Muscle of arm (tissue), 14 donors: ENCODE data around the gene EPN2. TPM values are rescaled to one million over a fixed set of nuclear protein-coding genes. Genes with fewer than 3 reads are reported as not detected.
"Not testable (repeated sequence)": the region's sequence is repeated elsewhere in the genome, so short reads cannot be mapped to it uniquely, and the experiment has no call there.

ENCODE experiments used
- DNase-seq: peaks from one replicate; pipeline ENCODE4 v3.0.0-alpha.2; 2013
- long read RNA-seq, 11 donors: transcript quantifications; one replicate each; lab custom pipeline, GENCODE V29; 2026
- polyA plus RNA-seq, 12 donors: library from polyadenylated mRNA; unstranded; fragments of 120-200 nt; gene quantifications; one replicate each; pipeline ENCODE4 v1.2.1, GENCODE V29; 2013; ENCODE audit not compliant: insufficient read length in 12 of 12

EPN2 gene
- polyA plus RNA-seq, result 10 to 100 TPM in 11 of 12 donors, not detected in 1; 20.8 to 78.2 (median 27.3) TPM
- long read RNA-seq, donor 1, full-length matches to known transcripts, result 10 of 10 reads
- long read RNA-seq, donor 1, partial matches to known transcripts, result 0 of 10 reads
- long read RNA-seq, donor 1, other reads (novel, unspliced or antisense), result 0 of 10 reads
- long read RNA-seq, donor 2, full-length matches to known transcripts, result 6 of 6 reads
- long read RNA-seq, donor 2, partial matches to known transcripts, result 0 of 6 reads
- long read RNA-seq, donor 2, other reads (novel, unspliced or antisense), result 0 of 6 reads
- long read RNA-seq, donor 3, partial matches to known transcripts, result 0 of 2 reads
- long read RNA-seq, donor 3, other reads (novel, unspliced or antisense), result 0 of 2 reads
- long read RNA-seq, donor 4, partial matches to known transcripts, result 0 of 3 reads
- long read RNA-seq, donor 4, other reads (novel, unspliced or antisense), result 0 of 3 reads
- long read RNA-seq, donor 5, full-length matches to known transcripts, result 17 of 27 reads
- long read RNA-seq, donor 5, partial matches to known transcripts, result 10 of 27 reads
- long read RNA-seq, donor 5, other reads (novel, unspliced or antisense), result 0 of 27 reads
- long read RNA-seq, donor 6, full-length matches to known transcripts, result 5 of 5 reads
- long read RNA-seq, donor 6, partial matches to known transcripts, result 0 of 5 reads
- long read RNA-seq, donor 6, other reads (novel, unspliced or antisense), result 0 of 5 reads
- long read RNA-seq, donor 7, transcript EPN2-221 (3 exons, 309 nt), result major isoform, 6 of 6 reads
- long read RNA-seq, donor 7, partial matches to known transcripts, result 0 of 6 reads
- long read RNA-seq, donor 7, other reads (novel, unspliced or antisense), result 0 of 6 reads
- long read RNA-seq, donor 8, full-length matches to known transcripts, result 12 of 24 reads
- long read RNA-seq, donor 8, partial matches to known transcripts, result 12 of 24 reads
- long read RNA-seq, donor 8, other reads (novel, unspliced or antisense), result 0 of 24 reads
- long read RNA-seq, donor 9, full-length matches to known transcripts, result 9 of 9 reads
- long read RNA-seq, donor 9, partial matches to known transcripts, result 0 of 9 reads
- long read RNA-seq, donor 9, other reads (novel, unspliced or antisense), result 0 of 9 reads
- long read RNA-seq, donor 10, full-length matches to known transcripts, result 8 of 19 reads
- long read RNA-seq, donor 10, partial matches to known transcripts, result 11 of 19 reads
- long read RNA-seq, donor 10, other reads (novel, unspliced or antisense), result 0 of 19 reads
- long read RNA-seq, donor 11, full-length matches to known transcripts, result 5 of 5 reads
- long read RNA-seq, donor 11, partial matches to known transcripts, result 0 of 5 reads
- long read RNA-seq, donor 11, other reads (novel, unspliced or antisense), result 0 of 5 reads

DNA sequence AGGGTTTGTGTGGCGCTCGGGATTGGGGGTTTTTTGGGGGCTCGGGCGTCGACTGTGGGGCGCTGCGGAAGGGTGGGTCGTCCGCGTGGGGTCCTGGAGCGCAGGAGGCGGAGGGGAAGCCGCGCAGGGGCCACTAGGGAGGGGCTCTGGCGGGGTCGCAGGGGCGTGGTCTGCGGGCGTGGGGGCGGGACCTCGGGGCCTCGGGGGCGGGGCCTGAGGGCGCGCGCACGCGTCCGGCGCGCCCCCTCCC lies at the start of gene EPN2:
TSS of gene EPN2 (plus strand) at position 228 of the 250 bp plus-strand sequence. CDS start 45,754 bp downstream, outside the sequence.
- peak; percentile 54 for DNase-seq

DNA sequence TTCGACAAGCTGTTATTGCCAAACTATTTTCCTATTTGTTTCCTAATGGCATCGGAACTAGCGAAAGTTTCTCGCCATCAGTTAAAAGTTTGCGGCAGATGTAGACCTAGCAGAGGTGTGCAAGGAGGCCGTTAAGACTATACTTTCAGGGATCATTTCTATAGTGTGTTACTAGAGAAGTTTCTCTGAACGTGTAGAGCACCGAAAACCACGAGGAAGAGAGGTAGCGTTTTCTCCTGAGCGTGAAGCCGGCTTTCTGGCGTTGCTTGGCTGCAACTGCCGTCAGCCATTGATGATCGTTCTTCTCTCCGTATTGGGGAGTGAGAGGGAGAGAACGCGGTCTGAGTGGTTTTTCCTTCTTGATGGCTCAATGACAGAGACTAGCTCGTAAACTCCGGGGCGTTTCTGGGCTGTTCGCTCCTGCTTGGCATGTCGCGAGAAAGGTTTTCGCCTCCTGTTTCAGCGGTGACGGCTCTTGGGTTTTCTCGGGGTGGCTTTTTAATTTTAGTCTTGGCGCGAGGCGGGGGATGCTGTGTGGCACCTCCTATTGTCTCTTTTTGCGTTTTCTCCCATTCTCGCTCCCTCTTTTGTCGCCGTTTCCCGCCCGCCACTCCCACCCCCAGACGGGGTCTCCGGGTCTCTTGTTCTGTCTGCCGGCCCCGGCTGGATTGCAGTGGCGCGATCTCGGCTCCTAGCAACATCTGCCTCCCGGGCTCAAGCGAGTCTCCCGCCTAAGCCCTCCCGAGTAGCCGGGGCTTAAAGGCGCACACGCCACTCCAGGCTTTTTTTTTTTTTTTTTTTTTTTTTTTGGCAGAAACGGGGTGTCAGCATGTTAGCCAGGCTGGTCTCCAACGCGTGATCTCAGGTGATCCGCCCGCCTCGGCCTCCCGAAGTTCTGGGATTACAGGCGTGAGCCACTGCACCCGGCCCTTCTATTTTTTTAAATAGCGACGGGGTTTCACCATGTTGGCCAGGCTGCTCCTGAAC lies 49.0 kb upstream of the EPN2 start:
- not testable (repeated sequence) for DNase-seq

GRCh38 chr17:19188870-19189708 lies 48.1 kb upstream of the EPN2 start:
- DNase-seq, result not testable (repeated sequence)

DNA sequence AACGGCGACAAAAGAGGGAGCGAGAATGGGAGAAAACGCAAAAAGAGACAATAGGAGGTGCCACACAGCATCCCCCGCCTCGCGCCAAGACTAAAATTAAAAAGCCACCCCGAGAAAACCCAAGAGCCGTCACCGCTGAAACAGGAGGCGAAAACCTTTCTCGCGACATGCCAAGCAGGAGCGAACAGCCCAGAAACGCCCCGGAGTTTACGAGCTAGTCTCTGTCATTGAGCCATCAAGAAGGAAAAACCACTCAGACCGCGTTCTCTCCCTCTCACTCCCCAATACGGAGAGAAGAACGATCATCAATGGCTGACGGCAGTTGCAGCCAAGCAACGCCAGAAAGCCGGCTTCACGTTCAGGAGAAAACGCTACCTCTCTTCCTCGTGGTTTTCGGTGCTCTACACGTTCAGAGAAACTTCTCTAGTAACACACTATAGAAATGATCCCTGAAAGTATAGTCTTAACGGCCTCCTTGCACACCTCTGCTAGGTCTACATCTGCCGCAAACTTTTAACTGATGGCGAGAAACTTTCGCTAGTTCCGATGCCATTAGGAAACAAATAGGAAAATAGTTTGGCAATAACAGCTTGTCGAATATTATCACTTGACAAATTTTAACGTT lies 47.3 kb upstream of the EPN2 start:
- not testable (repeated sequence) for DNase-seq

GRCh38 chr17:19196382-19197204 lies 40.6 kb upstream of the EPN2 start:
- DNase-seq, result not testable (repeated sequence)

GRCh38 chr17:19202448-19202847 lies 34.7 kb upstream of the EPN2 start:
- not testable (repeated sequence) for DNase-seq

- DNase-seq, result not testable (repeated sequence)
Measured at GRCh38 chr17:19203429-19203828, 33.7 kb upstream of the EPN2 start.

DNA sequence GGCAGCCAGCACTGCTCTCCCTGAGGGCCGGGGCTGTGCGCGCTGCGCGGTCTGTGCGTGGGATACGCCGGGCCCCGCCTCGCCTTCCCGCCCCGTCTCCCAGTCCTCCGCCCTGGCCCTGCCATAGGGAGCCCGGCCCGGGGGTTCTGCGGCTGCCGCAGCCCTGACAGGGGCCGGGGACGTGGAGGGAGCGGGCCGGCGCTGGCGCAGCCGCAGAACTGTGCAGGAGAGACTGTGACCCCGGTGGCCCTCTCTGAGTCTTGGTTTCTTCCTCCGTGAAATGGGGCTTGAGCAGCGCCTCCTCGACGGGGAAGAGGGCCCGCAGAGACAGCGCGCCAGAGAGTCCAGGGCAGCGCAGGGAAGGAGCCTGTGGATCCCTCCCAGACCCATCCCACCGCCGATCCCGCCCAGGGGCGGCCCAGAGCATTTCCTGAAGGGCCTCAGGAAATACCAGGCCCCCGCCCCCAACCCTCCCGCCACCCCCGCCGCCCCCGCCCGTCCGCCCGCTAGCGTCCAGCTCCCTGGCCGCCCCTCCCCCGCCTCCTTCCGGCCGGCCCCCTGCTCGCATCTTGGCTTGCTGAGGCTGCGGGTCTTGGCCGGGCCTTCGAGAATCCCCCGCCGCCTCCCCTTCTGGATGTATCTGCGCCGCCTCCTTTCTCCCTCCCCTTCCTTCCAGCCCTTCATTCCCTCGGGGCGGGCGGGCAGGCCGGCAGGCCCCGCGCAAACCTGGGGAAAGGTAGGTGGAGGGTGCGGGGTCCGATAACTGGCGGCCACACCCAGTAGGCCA lies 21.9 kb upstream of the EPN2 start:
- not testable (repeated sequence) for DNase-seq

GRCh38 chr17:19216148-19216926 lies 20.8 kb upstream of the EPN2 start:
- DNase-seq, result not testable (repeated sequence)

DNA sequence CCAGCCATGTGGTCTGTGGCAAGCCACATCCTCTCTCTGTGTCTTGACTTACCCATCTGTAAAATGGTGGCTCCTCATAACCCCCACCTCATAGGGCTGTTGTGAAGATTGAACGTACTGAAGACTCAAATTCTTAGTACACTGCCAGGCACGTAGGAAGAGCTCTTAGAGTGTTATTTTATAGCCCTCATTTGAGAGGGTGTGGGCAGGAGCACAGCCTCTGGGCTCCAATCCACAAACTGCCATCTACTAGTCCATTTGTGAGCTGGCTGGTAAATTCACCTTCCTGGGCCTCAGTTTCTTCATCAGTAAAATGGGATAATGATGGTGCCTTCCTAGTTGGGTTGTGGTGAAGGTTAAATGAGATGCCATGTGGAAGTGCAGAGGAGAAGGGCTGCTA lies 18.3 kb upstream of the EPN2 start:
- DNase-seq, result not testable (repeated sequence)

DNA sequence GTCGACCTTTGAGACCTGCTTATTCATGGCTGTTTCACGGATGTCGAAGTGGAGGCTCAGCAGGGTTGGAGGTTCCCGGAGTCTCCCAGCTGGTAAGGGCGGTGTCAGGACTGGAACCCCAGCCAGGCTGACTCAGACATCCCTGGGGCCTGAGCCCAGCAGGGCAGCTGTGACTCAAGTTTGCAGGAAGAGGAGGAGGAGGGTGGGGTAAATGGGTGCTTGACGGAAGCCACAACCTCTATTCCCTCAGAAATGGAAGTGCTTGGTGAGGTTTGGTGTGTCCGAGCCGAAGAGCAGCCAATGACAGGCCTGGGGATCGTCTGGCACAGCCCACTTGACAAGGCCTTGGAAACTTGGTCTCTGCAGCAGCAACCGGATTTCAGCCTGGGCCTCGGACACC lies 17.8 kb upstream of the EPN2 start:
- not testable (repeated sequence) for DNase-seq

GRCh38 chr17:19220195-19220594 lies 17.0 kb upstream of the EPN2 start:
- not testable (repeated sequence) for DNase-seq

- DNase-seq, result not testable (repeated sequence)
Measured at GRCh38 chr17:19226610-19227588, 10.3 kb upstream of the EPN2 start.

- DNase-seq, result not testable (repeated sequence)
Measured at GRCh38 chr17:19234676-19235075, 2.5 kb upstream of the EPN2 start.
